Medulla oblongata (tissue), 1 donor: ENCODE measurements around the gene NOLC1.
"Not testable (repeated sequence)": the region's sequence is repeated elsewhere in the genome, so short reads cannot be mapped to it uniquely, and the experiment has no call there.

ENCODE experiments used
- DNase-seq: peaks from one replicate; pipeline ENCODE4 v3.0.0-alpha.2; 2015; ENCODE audit errors: extremely low spot score

NOLC1 gene

DNA sequence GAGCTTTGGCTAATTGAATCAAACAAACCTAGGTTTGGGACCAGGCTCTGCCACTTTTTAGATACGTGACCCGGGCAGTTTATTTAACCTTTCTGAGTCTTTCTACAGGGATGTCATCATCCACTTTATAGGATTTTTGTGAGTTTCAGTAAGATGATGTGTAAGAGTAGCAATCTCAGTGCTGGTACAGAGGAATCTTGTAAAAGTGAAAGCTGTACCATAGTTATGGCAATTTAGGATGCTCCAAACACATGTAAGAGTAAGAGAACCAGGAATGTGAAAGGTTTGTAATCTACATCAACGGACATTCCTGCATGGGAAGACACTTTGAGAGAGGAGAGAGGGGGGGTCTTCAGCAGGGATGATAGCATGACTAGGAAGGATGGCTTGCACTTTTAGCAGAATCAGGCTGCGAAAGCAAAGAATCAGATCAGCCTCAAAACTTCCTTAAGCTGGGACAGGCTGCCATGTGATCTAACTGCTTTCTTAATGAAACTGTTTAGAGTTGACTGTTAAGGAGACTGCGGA is 968 bp downstream of the NOLC1 start:
- DNase-seq: no peak

DNA sequence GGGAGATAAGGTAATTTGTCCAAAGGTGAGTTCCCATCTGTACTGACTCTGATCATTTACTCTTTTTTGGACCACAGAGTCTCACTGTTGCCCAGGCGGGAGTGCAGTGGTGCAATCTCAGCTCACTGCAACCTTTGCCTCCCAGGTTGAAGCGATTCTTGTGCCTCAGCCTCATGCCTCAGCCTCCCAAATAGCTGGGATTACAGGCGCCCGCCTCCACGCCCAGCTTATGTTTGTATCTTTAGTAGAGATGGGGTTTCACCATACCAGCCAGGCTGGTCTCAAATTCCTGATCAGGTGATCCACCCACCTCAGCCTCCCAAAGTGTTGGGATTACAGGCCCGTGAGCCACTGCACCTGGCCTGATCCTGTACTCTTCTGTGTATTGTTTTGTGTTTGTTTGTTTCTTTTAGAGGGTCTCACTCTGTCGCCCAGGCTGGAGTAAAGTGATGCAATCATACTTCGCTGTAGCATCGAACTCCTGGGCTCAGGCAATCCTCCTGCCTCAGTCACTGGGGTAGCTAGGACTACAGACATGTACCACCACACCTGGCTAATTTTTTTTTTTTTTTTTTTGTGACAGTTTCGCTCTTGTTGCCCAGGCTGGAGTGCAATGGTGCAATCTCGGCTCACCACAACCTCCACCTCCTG is 2.4 kb downstream of the NOLC1 start:
- no peak for DNase-seq

DNA sequence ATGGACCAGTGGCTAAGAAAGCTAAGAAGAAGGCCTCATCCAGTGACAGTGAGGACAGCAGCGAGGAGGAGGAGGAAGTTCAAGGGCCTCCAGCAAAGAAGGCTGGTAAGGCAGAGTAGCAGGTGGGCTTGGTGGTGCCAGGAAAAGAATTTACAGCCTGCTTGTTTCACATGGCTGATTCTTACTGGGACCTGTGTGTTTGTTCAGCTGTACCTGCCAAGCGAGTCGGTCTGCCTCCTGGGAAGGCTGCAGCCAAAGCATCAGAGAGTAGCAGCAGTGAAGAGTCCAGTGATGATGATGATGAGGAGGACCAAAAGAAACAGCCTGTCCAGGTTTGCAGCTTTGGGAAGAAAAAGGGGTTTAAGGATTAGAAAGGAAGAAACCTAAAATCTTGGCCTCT is 5.0 kb downstream of the NOLC1 start:
- DNase-seq: no peak

DNA sequence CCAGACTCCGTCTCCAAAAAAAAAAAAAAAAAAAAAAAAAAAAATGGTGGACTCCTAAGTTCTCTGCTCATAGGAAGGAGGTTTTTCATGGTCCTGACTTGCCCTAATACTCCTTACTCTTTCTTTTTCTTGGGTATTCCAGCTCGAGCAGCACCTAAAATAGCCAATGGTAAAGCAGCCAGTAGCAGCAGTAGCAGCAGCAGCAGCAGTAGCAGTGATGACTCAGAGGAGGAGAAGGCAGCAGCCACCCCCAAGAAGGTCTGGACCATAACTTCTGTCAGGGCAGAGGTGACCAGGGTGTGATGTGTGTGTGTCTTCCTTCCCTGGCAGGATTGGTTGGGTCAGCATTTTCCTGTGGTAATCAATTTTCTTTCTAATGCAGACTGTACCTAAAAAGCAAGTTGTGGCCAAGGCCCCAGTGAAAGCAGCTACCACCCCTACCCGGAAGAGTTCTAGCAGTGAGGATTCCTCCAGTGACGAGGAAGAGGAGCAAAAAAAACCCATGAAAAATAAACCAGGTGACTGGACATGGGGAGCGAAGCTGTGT is 6.9 kb downstream of the NOLC1 start:
- no peak for DNase-seq

DNA sequence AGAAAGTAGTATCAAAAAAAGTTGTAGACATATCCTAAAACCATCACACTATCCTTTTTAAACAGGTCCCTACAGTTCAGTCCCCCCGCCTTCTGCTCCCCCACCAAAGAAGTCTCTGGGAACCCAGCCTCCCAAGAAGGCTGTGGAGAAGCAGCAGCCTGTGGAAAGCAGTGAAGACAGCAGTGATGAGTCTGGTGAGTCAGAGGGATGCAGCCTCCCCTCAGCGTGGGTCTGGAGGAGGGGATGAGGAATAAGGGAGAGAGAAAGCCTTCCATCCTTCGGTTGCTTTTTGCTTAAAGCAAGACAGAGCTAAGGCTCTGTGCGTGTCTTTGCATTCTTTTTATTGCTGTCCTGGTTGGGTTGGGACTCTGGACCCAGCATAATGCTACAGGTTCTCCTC is 7.6 kb downstream of the NOLC1 start:
- DNase-seq: no peak

DNA sequence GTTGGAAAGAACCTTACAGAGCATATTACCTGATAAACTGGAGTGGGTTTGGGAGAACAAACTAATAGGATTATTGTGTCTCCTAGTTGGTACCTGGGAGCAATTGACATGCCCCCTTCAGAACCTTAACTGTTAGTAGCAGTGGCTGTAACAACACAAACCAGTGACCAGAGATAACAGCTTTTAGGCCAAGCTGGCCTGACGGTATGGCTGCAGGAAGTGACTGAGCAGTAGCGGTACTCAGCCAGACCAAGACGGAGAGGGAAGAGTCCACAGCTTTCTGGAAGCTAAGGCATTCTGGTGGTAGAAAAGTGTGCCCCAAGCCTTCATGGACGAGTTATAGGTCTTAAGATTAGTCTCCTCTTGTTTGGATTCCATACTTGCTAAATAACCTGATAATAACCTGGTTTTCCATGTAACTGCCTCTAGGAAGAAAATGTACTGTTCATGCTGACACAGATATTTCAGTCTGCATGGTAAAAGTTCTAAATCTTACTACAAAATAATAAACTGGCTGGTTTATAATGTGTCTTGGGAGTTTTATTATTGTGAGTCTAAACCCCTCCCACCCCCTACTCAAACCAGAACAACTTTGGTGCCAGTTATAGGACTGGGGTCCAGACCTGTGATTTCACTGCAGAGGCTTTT is 11.3 kb downstream of the NOLC1 start:
- DNase-seq: no peak

DNA sequence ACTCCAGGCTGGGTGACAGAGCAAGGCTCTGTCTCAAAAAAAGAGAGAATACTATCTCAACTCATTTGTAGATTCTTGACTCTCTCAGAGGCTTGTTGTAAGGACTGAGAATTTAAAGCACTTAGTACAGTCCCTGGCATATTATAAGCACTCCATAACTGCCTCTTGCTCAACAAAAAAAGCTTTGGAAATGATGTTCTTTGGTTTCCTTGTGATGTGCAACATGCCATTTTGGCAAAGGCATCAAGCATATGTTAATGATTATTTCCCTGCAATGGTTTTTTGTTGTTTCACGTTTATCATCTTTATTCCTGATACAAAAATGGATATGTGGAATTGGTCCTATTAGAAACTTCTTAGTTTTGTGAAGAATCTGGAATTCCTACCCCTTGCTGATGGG is 15.7 kb downstream of the NOLC1 start:
- no peak for DNase-seq

DNA sequence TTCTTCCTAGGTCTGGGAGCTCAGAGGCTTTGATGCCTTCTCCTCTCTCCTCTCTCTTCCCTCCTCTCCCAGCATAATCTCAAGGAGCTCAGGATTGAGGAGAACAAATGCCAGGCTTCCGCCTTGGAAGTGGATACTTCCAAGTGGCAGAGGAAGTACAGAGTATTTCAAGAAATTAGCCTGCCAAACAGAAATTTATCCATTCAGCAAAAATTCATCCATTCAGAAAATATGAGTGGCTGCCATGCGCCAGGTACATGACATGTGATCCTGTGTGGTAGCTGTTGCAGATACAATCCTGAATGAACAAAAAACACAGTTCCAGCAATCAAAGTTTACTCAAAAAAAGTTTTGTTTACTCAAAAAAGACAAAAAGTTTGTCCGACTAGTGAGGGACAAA is 18.4 kb downstream of the NOLC1 start:
- DNase-seq: no peak

DNA sequence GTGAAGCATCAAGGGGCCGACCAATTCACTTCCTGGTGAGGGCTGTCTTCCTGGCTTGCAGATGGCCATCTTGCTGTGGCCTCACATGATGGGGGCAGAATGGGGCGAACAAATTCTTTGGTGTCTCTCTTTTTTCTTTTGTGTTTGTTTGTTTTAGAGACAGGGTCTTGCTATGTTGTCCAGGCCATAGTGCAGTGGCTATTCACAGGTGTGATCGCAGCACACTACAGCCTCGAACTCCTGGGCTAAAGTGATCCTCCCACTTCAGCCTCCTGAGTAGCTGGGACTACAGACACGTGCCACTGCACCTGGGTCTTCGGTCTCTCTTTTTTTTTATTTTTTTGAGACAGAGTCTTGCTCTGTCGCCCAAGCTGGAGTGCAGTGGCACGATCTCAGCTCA is 20.1 kb downstream of the NOLC1 start:
- DNase-seq: no peak

DNA sequence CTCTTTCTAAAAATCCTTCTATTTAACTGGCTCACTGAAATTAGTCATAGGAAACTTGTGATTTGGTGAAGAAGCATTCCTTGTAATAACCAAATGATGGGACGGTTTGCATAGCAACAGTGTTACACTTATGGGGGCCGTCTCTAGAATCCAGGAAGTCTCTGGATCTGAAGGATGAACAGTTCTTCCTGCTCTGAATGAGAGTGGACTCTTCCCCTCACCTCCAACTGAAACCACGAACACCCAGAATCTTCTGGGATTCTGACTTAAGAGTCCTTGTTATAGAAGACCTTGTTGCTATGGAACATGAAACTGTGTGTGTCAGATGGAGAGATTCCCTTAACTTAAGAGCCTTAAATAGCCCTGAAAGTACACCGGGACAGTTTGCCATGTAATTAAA is 23.2 kb downstream of the NOLC1 start:
- no peak for DNase-seq

DNA sequence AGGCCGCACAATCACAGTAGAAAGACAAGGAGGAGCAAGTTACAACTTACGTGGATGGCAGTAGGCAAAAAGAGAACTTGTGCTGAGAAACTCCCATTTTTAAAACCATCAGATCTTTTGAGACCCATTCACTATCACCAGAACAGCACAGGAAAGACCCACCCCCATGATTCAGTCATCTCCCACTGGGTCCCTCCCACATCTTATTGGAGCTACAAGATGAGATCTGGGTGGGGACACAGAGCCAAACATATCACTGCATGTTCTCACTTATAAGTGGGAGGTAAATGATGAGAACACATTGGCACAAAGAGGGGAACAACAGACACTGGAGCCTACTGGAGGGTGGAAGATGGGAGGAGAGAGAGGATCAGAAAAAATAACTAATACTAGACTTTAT is 32.4 kb downstream of the NOLC1 start:
- no peak for DNase-seq

DNA sequence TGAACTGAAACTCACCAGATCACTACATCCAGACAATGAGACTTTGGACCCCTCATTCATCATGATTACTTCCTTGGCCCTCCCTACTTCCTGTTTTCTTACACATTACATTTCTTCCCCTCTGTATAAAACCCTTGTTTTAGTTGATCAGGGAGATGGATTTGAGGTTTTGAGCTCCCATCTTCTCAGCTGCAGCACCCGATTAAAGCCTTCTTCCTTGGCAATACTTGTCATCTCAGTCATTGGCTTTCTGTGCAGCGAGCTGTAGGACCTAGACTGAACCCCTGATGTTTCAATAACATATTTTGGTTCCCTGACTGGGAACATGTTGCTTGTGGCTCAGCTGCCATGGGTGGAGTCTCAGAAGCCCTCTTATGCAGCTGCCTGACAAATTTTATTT is 33.1 kb downstream of the NOLC1 start:
- no peak for DNase-seq

DNA sequence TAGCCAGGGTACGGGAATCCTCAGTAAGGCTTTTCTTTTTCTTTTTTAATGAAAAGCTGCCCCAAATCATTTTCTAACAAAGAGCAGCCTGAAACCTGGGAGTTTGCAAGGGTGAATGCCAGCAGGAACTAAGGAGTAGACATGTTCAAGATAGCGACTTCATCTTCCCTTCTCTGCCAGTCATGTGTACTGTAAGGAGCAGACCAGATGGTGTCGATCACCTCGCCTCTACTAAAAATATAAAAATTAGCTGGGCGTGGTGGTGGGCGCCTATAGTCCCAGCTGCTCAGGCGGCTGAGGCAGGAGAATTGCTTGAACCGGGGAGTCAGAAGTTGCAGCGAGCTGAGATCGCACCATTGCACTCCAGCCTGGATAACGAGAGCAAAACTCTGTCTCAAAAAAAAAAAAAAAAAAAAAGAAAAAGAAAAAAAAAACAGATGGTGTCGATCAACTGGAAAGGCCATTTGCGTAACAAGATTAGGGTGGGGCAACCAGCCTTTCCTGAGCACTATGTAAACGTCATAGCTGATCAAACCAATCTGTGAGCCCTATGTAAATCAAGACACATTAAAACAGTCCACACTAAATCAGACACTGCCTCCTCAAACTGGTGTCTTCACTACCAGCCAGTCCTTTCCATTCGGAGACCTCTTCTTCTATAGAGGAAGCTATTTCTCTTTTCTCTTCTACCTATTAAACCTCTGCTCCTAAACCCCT is 33.8 kb downstream of the NOLC1 start:
- DNase-seq: no peak

DNA sequence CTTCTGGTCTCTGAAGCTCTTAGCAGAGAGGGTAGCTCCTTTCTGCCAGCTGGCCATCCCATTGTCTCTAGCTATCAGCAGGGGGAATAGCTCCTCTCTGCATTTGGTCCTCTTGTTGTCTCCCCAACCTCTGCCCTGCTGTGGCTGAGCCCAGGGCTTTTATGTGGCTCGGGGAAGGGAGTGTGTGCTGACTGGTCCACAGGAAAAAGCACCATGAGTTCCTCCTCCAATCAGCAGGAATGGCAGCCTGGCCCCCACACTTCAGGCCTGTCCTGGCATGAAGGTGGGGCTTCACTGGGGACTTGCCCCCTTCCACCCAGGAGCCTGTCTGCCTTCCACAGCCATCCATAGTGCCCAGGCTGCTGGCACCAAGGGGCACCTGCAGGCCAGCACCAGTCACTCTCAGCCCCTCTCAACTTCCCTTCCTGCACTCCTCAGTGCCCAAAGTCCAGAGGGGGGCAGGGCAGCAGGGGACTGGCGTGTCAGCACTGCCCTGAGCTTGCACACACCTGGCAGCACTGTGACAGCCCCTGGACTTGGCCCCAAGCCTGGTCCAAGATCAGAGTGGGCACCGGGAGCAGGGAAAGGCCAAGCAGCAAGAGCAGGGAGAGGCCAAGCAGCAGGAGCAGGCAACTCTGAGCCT is 36.2 kb downstream of the NOLC1 start:
- DNase-seq: no peak

DNA sequence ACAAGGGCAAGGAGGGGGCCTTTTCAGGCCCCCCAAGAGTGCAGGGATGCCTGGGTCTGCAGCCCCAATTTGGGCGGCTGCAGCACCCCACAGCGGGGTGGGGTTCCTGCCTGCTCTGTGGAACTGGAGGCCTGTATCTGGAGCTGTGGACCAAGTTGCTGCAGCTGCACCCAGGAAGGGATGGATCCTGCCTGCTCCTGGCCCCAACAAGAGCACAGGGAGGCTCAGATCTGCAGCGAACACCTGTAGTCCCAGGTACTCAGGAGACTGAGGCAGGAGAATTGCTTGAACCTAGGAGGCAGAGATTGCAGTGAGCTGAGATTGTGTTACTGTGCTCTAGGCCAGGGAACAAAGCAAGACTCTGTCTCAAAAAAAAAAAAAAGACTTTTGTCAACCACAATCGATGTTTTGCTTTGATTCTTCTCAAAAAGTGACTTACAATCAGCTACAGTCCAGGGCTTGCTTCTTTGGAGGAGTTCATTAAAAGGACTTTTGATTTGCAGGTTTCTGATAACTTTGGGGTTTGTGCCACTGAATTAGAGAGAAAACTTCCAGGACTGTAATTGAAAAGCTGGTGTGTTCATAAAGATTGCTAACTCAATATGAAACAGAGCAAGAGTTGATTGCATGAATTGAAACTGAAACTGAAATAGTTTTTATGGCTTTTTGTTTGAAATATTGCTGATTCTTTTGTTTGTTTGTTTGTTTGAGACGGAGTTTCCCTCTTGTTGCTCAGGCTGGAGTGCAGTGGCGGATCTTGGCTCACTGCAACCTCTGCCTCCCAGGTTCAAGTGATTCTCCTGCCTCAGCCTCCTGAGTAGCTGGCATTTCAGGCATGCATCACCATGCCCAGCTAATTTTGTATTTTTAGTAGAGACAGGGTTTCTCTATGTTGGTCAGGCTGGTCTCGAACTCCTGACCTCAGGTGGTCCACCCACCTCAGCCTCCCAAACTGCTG is 37.0 kb downstream of the NOLC1 start:
- DNase-seq: not testable (repeated sequence)

DNA sequence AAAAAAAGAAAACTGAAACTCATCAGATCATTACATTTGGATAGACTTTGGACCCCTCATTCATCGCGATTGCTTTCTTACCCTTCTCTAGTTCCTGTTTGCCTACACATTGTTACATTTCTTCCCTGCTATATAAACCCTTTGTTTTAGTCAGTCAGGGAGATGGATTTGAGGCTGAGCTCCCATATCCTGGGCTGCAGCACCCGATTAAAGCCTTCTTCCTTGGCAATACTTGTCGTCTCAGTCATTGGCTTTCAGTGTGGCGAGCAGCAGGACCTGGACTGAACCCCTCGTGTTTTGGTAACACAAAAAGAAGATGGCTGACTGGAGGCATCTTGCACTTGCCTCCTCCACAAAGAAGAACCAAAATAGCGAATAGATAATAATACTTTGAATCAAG is 39.8 kb downstream of the NOLC1 start:
- DNase-seq: no peak

DNA sequence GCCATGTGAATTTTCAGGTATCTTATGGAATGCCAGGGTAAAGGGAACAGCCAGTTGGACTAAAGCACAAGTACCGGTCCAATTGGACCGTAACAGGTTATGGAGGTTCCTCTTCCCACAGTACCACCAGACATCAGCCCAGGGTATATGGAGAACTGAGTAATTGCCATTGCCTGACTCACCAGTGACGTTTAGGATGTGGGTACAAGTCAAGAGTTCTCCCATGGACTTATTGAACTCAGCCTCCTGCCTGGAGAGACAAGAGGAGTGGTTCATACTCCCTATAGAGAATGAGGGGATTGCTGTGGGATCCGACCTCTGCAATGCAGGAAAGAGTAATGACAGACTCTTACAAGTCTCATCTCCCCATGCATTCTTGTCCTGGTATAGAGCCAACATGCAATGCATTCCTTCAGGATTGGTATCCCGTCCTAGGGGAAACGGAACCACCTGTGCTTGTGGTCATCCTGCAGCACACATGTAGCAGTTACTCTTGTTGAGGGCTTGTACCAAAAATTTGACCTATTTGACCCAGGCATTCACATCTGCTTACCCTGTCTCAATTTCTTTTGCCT is 43.2 kb downstream of the NOLC1 start:
- DNase-seq: no peak

DNA sequence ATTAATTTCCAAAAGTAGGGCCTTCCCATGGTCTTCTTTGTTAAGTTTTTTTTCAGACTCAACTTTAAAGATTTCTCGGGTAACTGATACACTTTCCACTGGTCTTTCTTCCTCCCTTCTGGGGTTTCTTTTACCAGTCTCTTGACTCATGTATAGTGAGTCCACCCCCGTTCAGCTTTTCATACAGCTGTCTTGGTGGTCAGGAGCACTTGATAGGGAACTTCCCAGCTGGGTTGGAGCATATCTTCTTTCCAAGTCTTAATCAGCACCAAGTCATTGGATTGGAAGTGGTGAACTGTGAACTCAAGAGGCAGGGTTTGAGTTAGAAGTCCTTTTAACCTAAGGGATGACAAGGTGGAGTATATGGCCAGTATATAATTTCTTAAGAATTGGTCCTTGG is 44.7 kb downstream of the NOLC1 start:
- DNase-seq: no peak

DNA sequence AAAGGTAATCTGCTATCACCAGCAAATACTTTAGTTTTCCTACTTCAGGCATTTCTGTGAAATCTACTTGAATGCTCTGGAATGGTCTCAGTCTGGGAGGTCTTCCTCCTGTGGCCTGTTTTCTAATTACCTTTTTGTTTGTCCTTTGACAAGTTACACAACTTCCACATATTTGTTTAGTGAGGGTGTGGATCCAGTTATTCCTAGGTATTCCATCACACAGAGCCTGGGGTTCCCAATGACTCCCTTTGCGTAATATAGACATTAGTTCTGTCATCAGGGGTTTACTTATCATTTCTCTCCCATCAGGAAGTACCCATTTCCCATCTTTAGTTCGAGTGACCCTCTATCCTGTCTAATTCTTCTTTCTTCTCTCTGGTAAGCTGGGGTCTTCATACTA is 45.8 kb downstream of the NOLC1 start:
- no peak for DNase-seq

DNA sequence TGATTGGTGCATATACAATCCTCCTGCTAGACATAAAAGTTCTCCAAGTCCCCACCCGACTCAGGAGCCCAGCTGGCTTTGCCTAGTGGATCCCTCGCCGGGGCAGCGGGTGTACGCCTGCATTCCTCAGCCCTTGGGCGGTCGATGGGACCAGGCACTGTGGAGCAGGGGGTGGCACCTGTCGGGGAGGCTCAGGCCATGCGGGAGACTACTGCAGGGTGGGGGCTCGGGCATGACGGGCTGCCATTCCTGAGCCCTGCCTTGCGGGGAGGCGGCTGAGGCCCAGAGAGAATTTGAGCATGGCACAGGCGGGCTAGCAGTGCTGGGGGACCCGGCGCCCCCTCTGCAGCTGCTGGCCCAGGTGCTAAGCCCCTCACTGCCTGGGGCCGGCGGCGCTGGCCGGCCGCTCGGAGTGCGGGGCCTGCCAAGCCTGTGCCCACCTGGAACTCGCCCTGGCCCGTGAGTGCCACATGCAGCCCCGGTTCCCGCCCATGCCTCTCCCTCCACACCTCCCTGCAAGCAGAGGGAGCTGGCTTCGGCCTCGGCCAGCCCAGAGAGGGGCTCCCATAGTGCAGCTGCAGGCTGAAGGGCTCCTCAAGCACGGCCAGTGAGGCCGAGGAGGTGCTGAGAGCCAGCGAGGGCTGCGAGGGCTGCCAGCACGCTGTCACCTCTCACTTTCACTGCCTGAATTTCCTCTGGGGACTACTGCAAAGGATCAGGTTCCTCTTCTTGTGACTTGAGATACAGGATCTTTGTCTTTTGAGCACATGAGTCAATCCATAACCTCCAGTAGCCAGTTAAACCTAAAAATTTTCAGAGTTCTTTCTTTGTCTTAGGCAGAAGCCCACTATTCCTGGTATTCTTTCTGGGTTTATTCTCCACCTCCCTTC is 48.8 kb downstream of the NOLC1 start:
- DNase-seq: no peak
